NCI-H345 (cell line): ENCODE data around the gene ETNK2.
A peak's percentile ranks its signal among the peaks of the same experiment; 100 is the strongest.

Source experiments
- DNase-seq: peaks from one replicate; lab custom pipeline; 2025; lab: John Stamatoyannopoulos, UW

Gene ETNK2

DNA sequence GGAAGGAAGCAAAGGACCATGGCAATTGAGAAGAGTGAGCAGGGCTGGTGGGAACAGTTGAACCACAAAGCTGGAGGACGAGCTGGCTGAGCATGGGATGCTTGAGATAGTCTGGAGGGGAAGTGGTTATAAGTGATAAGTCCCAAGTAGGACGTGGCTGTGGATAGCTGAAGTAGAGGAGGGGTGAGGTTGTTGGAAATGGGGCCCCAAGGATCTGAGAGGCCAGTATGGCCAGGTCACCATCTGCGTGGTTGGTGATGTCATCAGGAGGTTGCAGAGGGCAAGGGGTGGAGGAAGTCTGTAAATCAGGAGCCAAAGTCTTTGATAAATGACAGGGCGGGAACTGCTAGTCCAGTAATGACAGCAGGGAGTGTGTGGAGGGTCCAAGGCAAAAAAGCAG, 25.3 kb upstream of the ETNK2 start:
- no peak for DNase-seq

DNA sequence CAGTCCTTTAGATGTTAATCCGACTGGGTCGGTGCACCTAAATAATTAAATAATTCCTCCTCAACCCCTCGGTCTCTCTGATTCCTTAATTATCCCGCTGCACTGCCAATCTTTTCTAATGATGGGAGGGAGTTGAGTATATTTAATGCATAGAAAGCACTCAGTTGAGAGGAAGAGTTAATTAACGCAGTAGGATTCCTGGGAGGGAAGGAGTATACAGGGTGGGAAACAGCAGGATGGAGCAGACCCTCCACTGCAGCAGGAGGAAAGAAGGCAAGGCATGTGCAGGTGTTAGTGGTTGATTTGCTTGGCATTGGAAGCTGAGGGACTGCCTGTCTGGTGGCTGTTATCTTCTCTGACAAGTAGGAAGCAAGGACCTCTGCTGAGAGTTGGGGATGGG, 24.2 kb upstream of the ETNK2 start:
- DNase-seq = no peak

DNA sequence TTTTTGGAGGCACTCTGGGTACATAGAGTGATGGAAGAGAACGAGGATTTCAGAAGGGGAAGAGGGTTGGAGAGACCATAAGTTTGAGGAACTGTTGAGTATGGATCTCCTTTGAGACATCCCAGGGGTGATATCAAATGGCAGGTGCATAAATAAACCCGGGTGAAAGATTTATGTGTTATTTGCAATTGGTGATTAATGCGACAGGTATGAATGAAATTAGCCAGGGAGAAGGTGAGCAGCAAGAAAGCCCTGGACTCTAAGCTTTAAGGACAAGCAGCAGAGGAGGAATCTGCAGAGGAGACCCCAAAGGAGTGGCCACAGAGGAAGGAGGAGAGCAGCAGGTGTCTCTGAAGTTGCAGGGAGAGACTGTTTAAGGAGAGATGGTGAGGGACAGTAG, 23.1 kb upstream of the ETNK2 start:
- no peak for DNase-seq

DNA sequence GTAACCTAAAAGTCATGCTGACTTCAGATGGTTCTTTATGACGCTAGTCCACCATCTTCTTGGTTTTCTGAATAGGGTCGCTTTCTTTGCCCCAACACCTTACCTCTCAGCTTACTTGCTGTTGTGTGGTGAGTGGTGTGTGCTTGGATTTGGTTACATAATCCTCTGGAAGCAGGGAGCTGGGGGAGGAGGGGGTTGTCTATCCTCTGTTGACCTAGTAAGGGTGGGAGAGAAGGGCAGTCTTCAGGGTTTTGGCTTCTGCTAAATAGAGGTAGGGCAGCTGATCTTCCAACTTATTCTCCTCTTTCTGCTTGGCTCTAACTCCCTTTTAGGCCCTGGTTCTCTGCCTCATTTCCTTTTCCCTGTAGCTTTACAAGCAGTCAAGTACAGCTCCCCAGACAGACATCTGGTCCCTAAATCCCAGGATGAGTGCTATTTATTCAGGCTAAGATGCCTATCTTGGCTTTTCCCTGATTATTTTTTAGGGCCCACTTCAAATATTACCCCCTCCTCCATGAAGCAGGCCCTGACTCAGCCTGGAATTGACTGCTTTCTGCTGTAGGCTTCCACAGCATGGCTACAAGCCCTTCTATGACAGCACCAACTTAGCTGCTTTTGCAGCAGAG, 20.7 kb upstream of the ETNK2 start:
- no peak for DNase-seq

DNA sequence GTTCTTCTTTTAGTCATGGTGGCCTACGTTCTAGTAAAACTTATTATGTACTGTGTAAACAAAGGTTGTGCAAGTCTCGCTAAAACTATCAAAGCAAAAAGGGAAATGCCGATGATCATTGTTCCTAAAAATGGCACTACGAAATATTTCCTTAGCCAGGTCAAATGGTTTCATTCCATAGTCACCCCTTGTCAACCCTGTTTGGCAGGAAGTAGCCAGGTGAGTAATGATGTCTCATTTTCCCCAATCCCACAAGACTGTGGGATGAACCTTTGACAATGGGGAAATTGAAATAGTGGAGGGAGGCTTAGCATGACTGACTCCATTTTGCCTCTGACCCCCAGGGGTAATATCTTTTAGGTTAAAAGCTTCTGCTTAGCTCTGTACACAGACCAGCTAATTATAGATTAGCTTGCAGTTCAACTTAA, 19.9 kb upstream of the ETNK2 start:
- DNase-seq = no peak

DNA sequence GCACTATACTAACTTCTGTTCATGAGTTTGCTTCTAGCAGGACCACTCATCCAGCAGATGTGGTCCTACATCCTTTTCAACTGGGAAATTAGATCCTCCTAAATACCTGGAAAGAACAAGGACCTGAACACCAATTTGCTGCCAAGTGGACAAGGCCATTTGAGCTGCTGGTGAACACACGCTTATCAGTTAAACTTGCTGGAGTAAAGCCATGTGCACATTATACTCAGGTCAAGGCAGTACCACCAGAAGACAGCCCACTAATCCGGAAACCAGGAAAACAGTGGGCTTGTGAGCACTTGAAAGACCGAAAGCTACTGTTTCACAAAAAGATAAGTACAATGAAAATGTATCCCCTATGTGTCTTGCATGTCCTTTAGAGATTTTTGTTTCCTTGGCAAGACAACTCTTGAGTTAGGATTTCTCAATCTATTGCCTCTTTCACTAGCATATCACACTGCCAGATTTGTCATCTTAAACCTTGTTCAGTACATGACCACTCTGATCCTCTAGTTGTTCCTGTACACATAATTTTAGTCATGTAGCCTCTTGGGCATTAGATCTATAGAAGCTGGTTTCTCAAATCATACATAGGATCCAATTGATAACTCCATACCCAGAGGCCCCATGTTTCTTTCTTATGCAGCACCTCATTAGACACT, 18.8 kb upstream of the ETNK2 start:
- no peak for DNase-seq

DNA sequence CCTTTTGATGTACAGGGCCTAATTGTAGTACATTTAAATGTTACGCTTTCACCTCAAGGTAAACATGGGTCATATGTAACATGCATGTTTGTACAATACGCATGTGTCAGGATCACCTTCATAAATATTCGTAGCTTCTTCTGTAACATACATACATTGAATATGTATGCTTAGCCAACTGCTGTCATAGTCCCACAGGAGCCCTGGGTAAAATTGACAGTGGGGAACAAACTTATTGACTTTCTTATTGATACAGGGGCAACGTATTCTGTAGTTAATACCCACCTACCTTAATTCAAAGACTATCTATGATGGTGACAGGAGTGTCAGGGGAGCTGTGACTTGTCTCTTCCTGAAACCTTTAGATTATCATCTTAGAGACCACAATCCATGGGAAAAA, 18.0 kb upstream of the ETNK2 start:
- DNase-seq = no peak

DNA sequence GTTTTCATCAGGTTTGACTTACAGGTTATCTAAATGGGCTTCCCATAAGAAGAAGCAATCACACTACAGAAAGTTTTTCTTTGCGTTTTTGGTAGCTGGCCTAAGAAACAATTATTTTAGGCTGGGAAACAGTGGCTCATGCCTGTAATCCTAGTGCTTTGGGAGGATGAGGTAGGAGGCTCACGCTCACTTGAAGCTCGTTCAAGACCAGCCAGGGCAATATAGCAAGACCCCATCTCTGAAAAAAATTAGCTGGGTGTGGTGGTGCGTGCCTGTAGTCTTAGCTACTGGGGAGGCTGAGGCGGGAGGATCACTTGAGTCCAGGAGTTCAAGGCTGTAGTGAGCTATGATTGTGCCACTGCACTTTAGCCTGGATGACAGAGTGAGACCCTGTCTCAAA, 15.9 kb upstream of the ETNK2 start:
- DNase-seq = no peak

DNA sequence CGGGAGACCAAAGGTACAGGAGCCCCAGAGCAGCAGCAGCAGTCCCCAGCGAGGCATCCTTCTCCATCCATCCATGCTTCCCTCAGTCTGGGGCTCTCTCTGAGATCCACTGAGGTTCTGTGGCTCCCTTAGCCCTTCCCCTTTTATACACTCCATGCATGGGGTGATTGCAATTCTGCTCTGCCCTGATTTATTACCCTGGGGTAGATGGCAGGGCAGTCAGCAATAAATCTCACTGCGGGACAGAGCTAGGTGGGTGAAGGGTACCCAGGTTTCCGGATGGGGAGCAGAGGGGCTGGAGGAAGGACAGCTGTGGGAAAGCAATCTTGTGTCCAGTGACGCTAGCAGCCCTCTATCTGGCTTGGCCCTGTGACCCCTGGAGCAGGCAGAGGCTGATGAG, 14.4 kb upstream of the ETNK2 start, which contains the start of gene REN:
Gene REN (minus strand): TSS at position 119 of the 400 bp plus-strand sequence. CDS start 44 bp downstream, at position 75.
- no peak for DNase-seq

DNA sequence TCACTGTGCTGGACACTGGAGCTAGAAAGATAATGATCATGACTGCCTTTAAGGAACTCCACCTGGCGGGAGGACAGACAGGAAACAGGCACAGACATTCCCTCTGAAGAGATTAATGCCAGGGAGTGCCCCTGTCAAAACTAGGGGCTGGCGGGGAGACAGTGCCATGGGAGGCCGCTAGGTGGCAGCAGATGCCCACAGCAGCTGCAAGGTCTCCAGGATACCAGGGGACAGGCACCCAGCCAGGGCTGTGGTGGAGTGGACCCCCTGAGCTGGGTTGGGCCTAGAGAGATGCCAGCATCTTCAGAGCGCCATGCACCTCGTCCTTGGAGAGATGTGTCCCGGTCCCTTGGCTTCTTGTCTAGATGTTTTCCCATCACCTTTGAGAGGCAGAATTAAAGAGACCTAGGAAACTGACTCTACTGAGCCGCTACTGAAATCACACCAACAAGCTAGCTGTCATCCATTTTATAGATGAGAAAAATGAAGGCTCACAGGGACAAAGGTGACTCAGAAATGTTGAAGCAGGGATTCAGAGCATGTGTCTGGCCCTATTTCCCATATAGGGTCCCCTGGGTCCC, 10.7 kb upstream of the ETNK2 start:
- peak; percentile 79 for DNase-seq

DNA sequence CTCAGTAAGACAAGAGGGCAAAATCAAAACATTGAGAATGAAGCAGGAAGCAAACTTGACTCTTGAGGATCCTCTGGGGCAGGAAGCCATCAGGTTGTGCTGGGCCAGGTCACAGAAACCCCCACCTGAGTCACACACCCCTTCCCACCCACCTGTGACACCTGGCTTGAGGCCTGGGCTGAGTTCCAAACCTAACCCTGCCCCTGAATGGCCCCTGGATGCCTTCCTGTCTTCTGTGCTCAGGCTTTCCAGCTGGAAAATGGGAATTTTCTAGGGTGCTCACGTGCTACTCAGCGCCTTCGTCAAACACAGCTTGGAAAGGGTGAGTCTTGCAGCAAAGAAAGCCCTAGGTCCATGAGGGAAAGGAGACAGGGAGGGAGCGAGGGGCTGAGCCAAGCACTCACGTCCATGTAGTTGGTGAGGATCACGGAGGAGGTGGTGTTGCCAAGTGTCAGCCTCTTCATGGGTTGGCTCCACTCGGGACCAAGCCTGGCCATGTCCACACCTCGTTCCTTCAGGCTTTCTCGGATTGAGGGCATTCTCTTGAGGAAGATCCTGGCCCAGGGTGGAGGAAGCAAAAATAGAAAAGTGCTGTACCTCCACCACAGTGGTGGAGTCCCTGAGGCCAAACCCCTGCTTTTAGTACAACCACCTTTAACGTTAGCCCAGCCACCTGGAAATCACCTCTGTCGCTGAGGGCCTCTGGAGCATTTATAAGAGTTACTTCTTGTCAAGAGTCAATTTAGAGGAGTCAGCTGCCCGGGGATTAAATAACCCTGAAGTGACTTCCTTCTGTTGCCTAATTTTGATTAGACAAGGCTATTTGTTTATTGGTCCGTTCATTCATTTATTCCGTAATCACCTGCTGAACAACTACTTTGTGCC, 10.0 kb upstream of the ETNK2 start:
- no peak for DNase-seq

DNA sequence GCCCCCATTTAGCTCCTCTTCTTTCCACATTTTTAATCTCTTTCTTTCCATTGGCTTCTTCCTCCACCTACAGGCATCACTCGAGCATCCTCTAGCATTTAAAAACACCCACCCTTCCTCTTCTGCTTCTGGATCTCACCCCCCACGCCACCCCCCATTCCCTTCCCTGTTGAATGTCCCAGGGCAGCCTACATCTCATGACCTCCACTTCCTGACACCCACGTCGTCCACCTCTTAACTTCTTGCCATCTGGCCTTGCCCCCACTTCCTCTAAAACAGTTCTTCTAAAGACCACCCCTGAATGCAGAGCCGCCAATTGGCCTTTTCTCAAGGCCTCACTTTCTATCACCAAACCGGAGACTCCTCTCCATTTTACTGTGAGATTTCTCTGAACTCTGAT, 6.1 kb upstream of the ETNK2 start:
- no peak for DNase-seq

DNA sequence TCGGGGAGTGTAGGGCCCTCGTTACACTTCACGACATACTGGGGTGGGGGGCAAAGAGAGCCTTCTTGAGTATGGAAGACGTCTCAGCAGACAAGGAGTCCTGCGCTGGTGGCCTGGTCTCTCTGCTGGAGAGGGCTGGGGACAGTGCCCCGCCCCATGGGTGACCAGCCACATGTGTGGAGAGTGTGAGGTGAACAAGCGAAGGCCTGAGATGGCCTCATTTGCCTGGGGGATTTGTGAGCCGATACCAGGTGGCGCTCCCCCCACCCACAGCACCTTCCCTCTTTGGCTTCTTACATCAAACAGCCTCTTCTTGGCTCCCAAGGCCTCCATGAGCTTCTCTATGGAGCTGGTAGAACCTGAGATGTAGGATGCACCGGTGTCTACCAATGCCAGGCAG, 4.0 kb upstream of the ETNK2 start:
- no peak for DNase-seq

DNA sequence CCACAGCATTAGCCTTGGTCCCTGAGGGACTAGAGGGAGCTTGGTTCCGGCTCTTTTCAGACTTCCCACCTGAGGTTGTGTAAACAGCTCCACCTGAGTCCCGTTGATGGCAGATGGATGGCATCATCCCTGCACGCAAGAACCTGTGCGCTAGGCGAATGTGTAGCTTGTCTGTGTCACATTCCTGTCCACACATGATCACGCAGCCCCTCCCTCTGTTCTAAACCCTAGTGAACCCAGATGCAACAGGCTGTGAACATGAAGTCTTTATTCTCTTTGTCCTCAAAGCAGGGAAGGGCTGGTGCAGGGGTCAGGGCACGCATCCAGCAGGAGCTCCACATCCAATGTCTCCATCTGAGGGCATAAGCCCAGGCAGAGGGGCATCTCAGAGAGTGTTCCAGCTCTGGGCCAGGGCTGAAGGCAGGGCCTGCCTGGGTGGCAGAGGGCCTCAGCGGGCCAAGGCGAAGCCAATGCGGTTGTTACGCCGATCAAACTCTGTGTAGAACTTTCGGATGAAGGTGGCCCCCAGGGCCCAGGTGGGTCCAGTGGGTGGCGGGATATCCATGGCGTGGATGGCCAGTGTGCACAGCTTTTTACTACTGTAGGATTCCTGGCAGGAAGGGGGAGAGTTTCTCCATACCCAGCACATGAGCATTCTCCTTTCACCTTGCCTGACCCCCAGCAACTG, 2.9 kb upstream of the ETNK2 start:
- peak; percentile 50 for DNase-seq

DNA sequence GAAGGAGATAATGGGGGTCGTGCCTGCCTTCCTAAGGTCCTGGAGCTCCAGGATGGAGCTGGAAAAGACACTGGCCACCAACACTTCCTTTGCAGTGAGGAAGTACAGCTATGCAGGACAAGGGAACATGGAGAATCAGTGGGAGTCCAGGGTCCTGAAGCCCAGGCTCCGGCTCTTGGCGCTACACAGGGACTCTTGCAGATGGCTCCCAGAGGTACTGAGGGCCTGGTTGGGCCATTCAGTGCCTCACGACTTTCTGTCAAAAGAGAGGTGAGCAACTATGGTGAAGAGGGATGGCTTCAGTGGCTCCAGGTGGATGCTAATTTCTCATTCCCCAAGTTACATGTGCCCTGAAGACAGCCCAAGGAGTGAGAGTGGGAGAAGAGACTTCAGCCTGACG, 1.8 kb upstream of the ETNK2 start:
- DNase-seq = no peak

DNA sequence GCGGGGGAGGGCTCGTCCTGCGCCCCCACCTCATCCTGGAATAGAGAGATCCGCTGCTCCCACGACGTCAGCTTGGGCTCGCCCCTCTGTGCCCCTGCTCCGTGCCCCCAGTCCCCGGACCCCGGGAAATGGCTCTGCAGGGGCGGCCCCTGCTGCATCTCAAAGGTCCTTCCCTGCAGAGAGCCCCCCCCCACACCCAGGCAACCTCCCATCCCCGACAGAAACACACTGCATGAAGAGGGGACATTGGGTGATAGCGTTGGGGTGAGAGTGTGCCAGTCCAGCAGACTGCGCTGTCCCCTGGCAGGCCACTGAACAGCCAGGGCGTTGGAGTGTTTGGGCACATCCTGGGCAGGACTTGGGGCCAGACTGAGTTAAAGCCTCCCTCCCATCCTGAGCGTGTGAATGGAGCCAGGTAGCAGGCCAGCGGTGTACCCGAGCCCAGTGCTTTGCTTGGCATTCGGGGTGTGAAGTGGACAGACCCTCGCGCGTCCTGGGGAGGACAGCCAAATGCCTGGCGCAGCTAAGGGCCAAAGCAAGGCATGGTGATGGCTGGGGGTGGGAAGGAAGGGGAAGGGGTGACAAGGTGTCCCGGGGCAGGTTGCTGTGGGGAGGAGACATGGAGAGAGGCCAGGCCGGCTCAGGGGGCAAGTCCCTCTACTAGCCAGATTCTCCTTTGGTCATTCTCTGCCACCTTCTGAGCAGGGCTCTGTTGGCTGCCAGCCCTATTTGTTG, 633 bp upstream of the ETNK2 start:
- no peak for DNase-seq

DNA sequence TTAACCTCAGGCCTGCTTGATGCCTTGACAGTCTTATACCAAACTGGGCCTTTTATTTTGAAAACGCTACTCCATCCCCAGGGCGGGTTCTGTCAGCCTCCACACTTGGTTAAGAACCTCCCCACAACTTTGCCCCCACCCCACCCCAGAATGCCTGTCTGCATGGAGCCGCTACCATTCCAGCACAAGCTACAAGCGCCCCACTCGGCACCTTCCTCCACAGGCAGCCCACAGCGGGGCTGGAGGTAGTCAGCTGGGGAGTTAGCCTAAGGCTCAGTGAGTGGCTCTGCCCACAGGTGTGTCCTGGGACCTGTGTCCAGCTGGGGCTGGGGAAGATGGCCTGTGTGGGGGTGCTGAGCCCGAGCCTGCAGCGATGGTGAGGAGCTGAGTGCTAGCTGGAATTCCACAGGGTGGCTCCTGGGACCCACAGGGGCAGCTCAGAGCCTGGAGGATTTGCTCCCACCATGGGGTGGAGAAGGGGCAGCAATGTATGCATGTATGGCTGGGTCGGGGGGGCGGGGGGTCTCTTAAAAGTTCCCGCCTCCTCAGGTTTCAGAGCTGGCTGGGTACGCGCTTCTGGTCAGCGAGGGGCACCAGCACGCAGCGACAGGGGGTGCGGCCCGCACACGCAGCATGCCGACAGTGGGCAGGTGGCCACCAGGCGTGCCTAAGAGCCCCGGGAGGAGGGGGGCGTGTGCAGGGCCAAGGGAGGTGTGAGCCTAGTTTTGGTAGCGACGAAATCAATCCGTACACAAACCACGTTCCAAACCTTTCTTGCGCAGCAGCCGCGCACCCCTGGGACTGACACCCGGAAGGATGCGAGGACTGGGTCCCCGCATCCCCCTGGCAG, 917 bp downstream of the ETNK2 start:
- no peak for DNase-seq

DNA sequence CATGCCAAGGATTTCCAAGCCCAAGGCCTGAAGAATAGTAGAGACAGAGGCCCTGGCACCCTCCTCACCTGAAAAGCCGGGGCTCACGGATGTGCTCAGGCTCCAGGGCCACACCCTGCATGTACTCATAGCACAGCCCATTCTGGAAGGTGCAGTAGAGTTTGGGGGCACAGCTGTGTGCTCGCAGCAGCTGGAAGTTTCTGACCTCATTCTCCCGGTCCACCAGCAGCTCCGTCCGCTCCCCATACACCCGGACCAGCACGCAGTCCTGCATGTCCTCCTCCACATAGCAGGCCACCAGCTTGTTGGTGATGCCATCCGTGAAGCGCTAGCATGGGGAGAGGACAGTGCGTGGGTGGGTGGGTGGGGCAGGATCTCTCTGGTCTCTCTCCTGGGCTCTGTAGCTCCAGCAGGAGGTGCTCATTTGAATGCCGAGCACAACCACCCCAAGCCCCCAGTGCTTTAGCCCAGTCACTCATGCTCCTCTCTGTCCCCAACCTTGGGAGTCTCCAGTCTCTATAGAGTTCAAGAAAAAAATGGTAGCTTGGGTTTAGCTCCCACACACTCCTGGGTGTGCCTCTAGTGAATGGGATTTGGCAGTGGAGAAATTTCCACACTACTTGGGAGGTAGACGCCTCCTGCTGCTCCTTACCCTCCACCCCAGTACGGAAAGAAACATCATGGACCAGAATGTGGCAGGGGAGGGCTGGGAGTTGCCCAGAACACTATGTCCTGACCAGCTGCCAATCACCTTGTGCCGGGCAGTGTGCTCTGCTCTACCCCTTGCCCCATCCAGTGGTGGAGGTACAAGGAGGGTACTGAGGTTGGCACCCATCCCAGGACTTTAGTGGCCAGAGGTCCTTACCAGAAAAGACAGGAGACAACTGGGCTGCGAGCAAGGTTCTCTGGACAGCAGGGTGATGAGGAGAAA, 1.9 kb downstream of the ETNK2 start:
- no peak for DNase-seq

DNA sequence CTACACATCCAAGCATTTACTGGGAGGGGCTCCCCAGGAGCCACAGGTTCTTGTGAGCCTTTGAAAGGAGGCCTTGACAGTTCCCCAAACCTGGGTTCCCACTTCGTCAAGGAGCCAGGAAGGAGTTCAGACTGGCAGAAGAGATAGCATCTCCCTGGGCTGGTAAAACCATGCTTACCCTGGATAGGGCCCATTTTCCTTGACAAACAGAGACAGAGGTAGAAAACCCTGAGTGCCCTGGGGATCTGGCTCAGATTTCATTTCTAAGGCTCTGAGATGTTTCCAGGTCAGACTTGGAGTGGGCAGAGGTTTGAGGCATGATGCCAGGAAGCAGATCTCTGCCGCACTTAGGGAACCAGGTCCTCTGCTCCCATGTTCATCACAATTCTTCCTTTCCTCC, 2.7 kb downstream of the ETNK2 start:
- DNase-seq = no peak
